ENCODE results near the gene TBX4. TPM values are rescaled to one million over a fixed set of nuclear protein-coding genes. Genes with fewer than 3 reads are reported as not detected.

The TBX4 gene
- total and polyA plus RNA-seq, 2 experiments from 2014 or later = not detected

DNA sequence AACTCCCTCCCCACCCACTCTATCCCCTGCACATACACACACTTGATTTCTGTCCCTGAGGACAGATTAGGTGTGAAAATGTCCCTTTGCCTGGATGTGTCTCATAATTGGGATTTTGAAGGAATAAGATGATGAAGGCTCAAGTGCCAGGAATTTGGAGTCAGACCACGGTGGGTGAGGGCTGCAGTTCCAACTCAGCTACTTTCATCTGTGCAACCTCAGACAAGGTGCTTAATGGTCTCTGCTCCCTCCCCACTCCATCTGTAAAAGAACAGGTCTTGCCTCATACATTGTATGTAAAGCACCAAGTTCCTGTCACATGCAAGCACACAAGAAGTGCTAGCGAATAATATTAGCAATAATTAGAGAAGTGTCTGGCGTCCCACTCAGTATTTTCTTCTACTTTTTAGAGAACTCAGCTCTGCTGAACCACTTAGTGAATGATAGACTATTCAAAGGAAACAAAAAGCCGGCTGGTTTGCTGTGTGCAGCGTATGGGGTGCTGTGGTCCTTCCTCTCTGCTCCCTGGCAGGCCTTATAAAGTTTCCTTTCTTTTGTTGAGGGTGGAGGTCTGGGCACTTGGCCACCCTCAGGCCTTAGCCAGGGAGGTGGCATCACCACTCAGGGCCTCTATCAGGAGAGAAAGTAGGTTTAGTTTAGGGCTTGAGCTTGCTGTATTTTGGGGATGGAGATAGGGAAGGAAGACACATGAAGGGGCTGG, 6.4 kb downstream of the TBX4 start:
- H4K20me1 ChIP-seq (replicated peaks; ENCODE audit: insufficient read depth) = peaks cover 27% of the 10 kb centered on the region
- H3K36me3 ChIP-seq (ENCODE audit: insufficient read depth) = peaks cover 3% of the 10 kb centered on the region; the same call in 1 of the 2 replicates
- H3K4me1 ChIP-seq (ENCODE audit: insufficient read depth) = peaks cover 48% of the 10 kb centered on the region; the same call in 1 of the 2 replicates
- peak overlapping the region; percentile 59 for H3K4me2 ChIP-seq
- no peak overlapping the region for H3K27ac Mint-ChIP-seq
- H3K9me2 ChIP-seq (ENCODE audit: insufficient read depth) = no peaks in the 10 kb centered on the region
- H2AFZ ChIP-seq = no peak overlapping the region
- no peak overlapping the region for H3K4me3 ChIP-seq
- TF ChIP-seq EZH2 (IDR thresholded peaks at IDR 0.05; ENCODE audit: low read depth, unreplicated experiment) = peak; percentile 93
- no peak for TF ChIP-seq NANOG (IDR thresholded peaks at IDR 0.05; ENCODE audit: borderline replicate concordance)
- TF ChIP-seq EZH2phosphoT487 (IDR thresholded peaks at IDR 0.05; ENCODE audit: unreplicated experiment) = peak; percentile 17
- H3K4me1 Mint-ChIP-seq = peaks cover 43% of the 10 kb centered on the region
- peaks cover 3% of the 10 kb centered on the region; the same call in 1 of the 3 replicates for H3K36me3 Mint-ChIP-seq (ENCODE audit: low read depth)
- ATAC-seq (no peak), DNase-seq (ENCODE audit: low spot score) (peak; percentile 81)
- peaks cover 100% of the 10 kb centered on the region for H3K27me3 ChIP-seq (ENCODE audit: insufficient read depth)
- H3F3A ChIP-seq (replicated peaks; ENCODE audit: low read depth) = 0 out of 2 replicates have a peak, but pooled peaks cover 9% of the 10 kb centered on the region
- H3K79me2 ChIP-seq (replicated peaks; ENCODE audit: insufficient read depth) = no peaks in the 10 kb centered on the region
- no peak overlapping the region for H3K27ac ChIP-seq (ENCODE audit: low read depth)
- H3K4me3 Mint-ChIP-seq = peak overlapping the region; percentile 50
- peaks cover 99% of the 10 kb centered on the region for H3K27me3 Mint-ChIP-seq (ENCODE audit: insufficient read depth, low read depth, poor library complexity)
- peaks cover 8% of the 10 kb centered on the region for H3K9me3 Mint-ChIP-seq

- H3K4me1 Mint-ChIP-seq = peaks cover 37% of the 10 kb centered on the region
- H3K9me3 Mint-ChIP-seq = peaks cover 8% of the 10 kb centered on the region
- peak; percentile 3 for TF ChIP-seq EZH2 (IDR thresholded peaks at IDR 0.05; ENCODE audit: low read depth, unreplicated experiment)
- no peak for TF ChIP-seq CREB1 (CRISPR knock-in tag; IDR thresholded peaks at IDR 0.05; ENCODE audit: low read depth)
- Histone ChIP-seq H4K20me1 (replicated peaks; ENCODE audit: insufficient read depth) (peaks cover 22% of the 10 kb centered on the region), H3K27me3 (ENCODE audit: insufficient read depth) (peaks cover 100% of the 10 kb centered on the region), H3K79me2 (replicated peaks; ENCODE audit: insufficient read depth) (no peaks in the 10 kb centered on the region), H3F3A (replicated peaks; ENCODE audit: low read depth) (0 out of 2 replicates have a peak, but pooled peaks cover 5% of the 10 kb centered on the region), H3K27ac (ENCODE audit: low read depth) (no peak overlapping the region), H3K4me1 (ENCODE audit: insufficient read depth) (peaks cover 48% of the 10 kb centered on the region; the same call in 1 of the 2 replicates), H2AFZ (no peak overlapping the region), H3K4me2 (no peak overlapping the region), H3K9me2 (ENCODE audit: insufficient read depth) (no peaks in the 10 kb centered on the region), H3K4me3 (no peak overlapping the region), H3K36me3 (ENCODE audit: insufficient read depth) (peaks cover 3% of the 10 kb centered on the region; the same call in 1 of the 2 replicates)
- H3K27ac Mint-ChIP-seq = no peak overlapping the region
- DNase-seq (ENCODE audit: low spot score) (no peak), ATAC-seq (no peak)
- H3K36me3 Mint-ChIP-seq (ENCODE audit: low read depth) = no peaks in the 10 kb centered on the region; the same call in 2 of the 3 replicates
- peaks cover 99% of the 10 kb centered on the region for H3K27me3 Mint-ChIP-seq (ENCODE audit: insufficient read depth, low read depth, poor library complexity)
- no peak overlapping the region for H3K4me3 Mint-ChIP-seq
Measured at GRCh38 chr17:61459142-61459809, 7.1 kb downstream of the TBX4 start.

DNA sequence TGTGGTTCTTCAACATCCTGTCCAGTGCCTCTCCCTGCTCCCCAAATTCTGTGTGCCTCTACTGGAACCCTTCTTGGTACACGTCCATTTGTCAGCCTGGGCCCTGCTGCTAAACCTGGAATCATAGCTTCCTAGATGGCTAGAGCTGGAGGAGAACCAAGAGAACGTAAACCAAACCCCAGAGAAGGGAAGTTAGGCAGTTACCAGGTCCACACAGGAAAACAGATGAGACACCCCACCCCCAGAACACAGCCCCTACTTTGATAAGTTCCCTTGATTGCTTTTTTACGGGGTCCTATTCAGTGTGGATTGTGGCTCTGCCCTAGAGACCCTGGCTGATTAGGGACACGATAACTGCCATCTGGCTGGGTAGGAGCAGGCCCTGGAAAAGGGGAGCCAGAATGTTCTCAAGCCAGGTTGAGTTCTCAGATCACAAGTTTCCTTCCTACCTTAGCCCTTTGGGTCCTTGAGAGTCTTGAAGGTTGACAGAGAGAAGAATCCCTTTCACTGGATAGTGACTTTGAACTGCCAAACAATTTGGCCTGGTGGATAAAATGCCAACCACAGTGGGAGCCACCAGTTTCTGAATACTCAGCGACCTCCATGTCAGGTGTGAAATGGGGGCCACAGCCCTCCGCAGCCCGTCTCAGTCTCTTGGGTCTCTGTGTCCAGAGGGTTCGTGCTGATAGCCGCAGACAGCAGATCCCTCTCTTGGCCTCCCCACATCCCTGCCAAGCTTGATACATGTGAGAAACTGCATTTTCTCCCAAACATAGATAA, 7.9 kb downstream of the TBX4 start:
- no peaks in the 10 kb centered on the region for H3K9me2 ChIP-seq (ENCODE audit: insufficient read depth)
- peaks cover 39% of the 10 kb centered on the region for H3K4me1 Mint-ChIP-seq
- no peak overlapping the region for H3K4me3 ChIP-seq
- H3K4me2 ChIP-seq = no peak overlapping the region
- H3K36me3 ChIP-seq (ENCODE audit: insufficient read depth) = peaks cover 3% of the 10 kb centered on the region; the same call in 1 of the 2 replicates
- H3K27ac ChIP-seq (ENCODE audit: low read depth) = no peak overlapping the region
- no peaks in the 10 kb centered on the region for H3K79me2 ChIP-seq (replicated peaks; ENCODE audit: insufficient read depth)
- H3K36me3 Mint-ChIP-seq (ENCODE audit: low read depth) = no peaks in the 10 kb centered on the region; the same call in 2 of the 3 replicates
- H3K27ac Mint-ChIP-seq = no peak overlapping the region
- H3K27me3 ChIP-seq (ENCODE audit: insufficient read depth) = peaks cover 100% of the 10 kb centered on the region
- H3F3A ChIP-seq (replicated peaks; ENCODE audit: low read depth) = 0 out of 2 replicates have a peak, but pooled peaks cover 5% of the 10 kb centered on the region
- H3K4me3 Mint-ChIP-seq = no peak overlapping the region
- DNase-seq (ENCODE audit: low spot score) (no peak), ATAC-seq (no peak)
- H3K9me3 Mint-ChIP-seq = peaks cover 8% of the 10 kb centered on the region; the same call in 2 of the 3 replicates
- peaks cover 44% of the 10 kb centered on the region; the same call in 1 of the 2 replicates for H3K4me1 ChIP-seq (ENCODE audit: insufficient read depth)
- no peak overlapping the region for H2AFZ ChIP-seq
- H4K20me1 ChIP-seq (replicated peaks; ENCODE audit: insufficient read depth) = peaks cover 21% of the 10 kb centered on the region
- no peak for TF ChIP-seq EZH2phosphoT487 (IDR thresholded peaks at IDR 0.05; ENCODE audit: unreplicated experiment)
- no peak for TF ChIP-seq CREB1 (CRISPR knock-in tag; IDR thresholded peaks at IDR 0.05; ENCODE audit: low read depth)
- peak; percentile 63 for TF ChIP-seq EZH2 (IDR thresholded peaks at IDR 0.05; ENCODE audit: low read depth, unreplicated experiment)
- no peak for TF ChIP-seq STAT1 (IDR thresholded peaks at IDR 0.05; ENCODE audit: unreplicated experiment)
- TF ChIP-seq, protein P1, sequence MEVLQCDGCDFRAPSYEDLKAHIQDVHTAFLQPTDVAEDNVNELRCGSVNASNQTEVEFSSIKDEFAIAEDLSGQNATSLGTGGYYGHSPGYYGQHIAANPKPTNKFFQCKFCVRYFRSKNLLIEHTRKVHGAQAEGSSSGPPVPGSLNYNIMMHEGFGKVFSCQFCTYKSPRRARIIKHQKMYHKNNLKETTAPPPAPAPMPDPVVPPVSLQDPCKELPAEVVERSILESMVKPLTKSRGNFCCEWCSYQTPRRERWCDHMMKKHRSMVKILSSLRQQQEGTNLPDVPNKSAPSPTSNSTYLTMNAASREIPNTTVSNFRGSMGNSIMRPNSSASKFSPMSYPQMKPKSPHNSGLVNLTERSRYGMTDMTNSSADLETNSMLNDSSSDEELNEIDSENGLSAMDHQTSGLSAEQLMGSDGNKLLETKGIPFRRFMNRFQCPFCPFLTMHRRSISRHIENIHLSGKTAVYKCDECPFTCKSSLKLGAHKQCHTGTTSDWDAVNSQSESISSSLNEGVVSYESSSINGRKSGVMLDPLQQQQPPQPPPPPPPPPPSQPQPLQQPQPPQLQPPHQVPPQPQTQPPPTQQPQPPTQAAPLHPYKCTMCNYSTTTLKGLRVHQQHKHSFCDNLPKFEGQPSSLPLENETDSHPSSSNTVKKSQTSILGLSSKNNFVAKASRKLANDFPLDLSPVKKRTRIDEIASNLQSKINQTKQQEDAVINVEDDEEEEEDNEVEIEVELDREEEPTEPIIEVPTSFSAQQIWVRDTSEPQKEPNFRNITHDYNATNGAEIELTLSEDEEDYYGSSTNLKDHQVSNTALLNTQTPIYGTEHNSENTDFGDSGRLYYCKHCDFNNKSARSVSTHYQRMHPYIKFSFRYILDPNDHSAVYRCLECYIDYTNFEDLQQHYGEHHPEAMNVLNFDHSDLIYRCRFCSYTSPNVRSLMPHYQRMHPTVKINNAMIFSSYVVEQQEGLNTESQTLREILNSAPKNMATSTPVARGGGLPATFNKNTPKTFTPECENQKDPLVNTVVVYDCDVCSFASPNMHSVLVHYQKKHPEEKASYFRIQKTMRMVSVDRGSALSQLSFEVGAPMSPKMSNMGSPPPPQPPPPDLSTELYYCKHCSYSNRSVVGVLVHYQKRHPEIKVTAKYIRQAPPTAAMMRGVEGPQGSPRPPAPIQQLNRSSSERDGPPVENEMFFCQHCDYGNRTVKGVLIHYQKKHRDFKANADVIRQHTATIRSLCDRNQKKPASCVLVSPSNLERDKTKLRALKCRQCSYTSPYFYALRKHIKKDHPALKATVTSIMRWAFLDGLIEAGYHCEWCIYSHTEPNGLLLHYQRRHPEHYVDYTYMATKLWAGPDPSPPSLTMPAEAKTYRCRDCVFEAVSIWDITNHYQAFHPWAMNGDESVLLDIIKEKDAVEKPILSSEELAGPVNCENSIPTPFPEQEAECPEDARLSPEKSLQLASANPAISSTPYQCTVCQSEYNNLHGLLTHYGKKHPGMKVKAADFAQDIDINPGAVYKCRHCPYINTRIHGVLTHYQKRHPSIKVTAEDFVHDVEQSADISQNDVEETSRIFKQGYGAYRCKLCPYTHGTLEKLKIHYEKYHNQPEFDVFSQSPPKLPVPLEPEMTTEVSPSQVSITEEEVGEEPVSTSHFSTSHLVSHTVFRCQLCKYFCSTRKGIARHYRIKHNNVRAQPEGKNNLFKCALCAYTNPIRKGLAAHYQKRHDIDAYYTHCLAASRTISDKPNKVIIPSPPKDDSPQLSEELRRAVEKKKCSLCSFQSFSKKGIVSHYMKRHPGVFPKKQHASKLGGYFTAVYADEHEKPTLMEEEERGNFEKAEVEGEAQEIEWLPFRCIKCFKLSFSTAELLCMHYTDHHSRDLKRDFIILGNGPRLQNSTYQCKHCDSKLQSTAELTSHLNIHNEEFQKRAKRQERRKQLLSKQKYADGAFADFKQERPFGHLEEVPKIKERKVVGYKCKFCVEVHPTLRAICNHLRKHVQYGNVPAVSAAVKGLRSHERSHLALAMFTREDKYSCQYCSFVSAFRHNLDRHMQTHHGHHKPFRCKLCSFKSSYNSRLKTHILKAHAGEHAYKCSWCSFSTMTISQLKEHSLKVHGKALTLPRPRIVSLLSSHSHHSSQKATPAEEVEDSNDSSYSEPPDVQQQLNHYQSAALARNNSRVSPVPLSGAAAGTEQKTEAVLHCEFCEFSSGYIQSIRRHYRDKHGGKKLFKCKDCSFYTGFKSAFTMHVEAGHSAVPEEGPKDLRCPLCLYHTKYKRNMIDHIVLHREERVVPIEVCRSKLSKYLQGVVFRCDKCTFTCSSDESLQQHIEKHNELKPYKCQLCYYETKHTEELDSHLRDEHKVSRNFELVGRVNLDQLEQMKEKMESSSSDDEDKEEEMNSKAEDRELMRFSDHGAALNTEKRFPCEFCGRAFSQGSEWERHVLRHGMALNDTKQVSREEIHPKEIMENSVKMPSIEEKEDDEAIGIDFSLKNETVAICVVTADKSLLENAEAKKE (CRISPR knock-in tag; IDR thresholded peaks at IDR 0.05) = no peak
- peaks cover 99% of the 10 kb centered on the region for H3K27me3 Mint-ChIP-seq (ENCODE audit: insufficient read depth, low read depth, poor library complexity)

Data from GM23338 (cell line).